GM21423 (cell line): ENCODE data around the gene LRMDA.
A peak's percentile ranks its signal among the peaks of the same experiment; 100 is the strongest.

ENCODE experiments used
- ATAC-seq: cut with Tn5 transposase; IDR thresholded peaks from one replicate; pipeline ENCODE4 v1.9.1; 2021; ENCODE audit warnings: mild to moderate bottlenecking, moderate library complexity; ENCODE audit not compliant: unreplicated experiment

The LRMDA gene

GRCh38 chr10:75401569-75402485, 29.6 kb upstream of the LRMDA start, which contains the start of gene ZNF503:
Gene ZNF503, minus strand, starts transcription at chr10:75401764. Its CDS starts 345 bp downstream, at chr10:75401419.
- ATAC-seq, result peak; percentile 51

- ATAC-seq, result no peak
Observed at GRCh38 chr10:75402486-75403143, 28.8 kb upstream of the LRMDA start.

- no peak for ATAC-seq
Observed at GRCh38 chr10:75403144-75403938, 28.1 kb upstream of the LRMDA start.

- no peak for ATAC-seq
Observed at GRCh38 chr10:75403939-75404814, 27.2 kb upstream of the LRMDA start.

GRCh38 chr10:75404815-75405597, 26.4 kb upstream of the LRMDA start:
- ATAC-seq, result no peak

GRCh38 chr10:75405598-75406461, 25.6 kb upstream of the LRMDA start:
- ATAC-seq, result no peak

GRCh38 chr10:75406462-75407223, 24.8 kb upstream of the LRMDA start:
- no peak for ATAC-seq

- no peak for ATAC-seq
Observed at GRCh38 chr10:75407224-75407712, 24.2 kb upstream of the LRMDA start.

GRCh38 chr10:75407713-75408508, 23.5 kb upstream of the LRMDA start:
- ATAC-seq, result no peak

GRCh38 chr10:75408509-75408875, 22.9 kb upstream of the LRMDA start:
- ATAC-seq, result no peak

- ATAC-seq, result no peak
Observed at GRCh38 chr10:75408911-75409885, 22.2 kb upstream of the LRMDA start.

GRCh38 chr10:75410132-75411005, 21.1 kb upstream of the LRMDA start:
- no peak for ATAC-seq

- no peak for ATAC-seq
Observed at GRCh38 chr10:75414527-75414926, 16.9 kb upstream of the LRMDA start.

- ATAC-seq, result no peak
Observed at GRCh38 chr10:75417522-75417927, 13.9 kb upstream of the LRMDA start.

GRCh38 chr10:75418293-75418692, 13.1 kb upstream of the LRMDA start:
- no peak for ATAC-seq
